ENCODE results near the gene RPL39. TPM values are rescaled to one million over a fixed set of nuclear protein-coding genes. Genes with fewer than 3 reads are reported as not detected.
"Not testable (repeated sequence)": the region's sequence is repeated elsewhere in the genome, so short reads cannot be mapped to it uniquely, and the experiment has no call there.

The RPL39 gene
- total RNA-seq, 1 donor from 2014 or later, result 513 TPM

- ATAC-seq (no peak), DNase-seq (ENCODE audit: low spot score) (no peak)
Observed at GRCh38 chrX:119763836-119764387, 27.5 kb downstream of the RPL39 start.

- DNase-seq (ENCODE audit: low spot score) (no peak), ATAC-seq (no peak)
Observed at GRCh38 chrX:119763181-119763580, 28.2 kb downstream of the RPL39 start.

GRCh38 chrX:119762718-119763117, 28.7 kb downstream of the RPL39 start:
- no peak for DNase-seq (ENCODE audit: low spot score)

GRCh38 chrX:119760026-119760877, 31.2 kb downstream of the RPL39 start:
- no peak for ATAC-seq
- no peak for DNase-seq (ENCODE audit: low spot score)

More at GRCh38 chrX:119762718-119763117, 28.7 kb downstream of the RPL39 start:
- ATAC-seq, result no peak

- no peak for DNase-seq (ENCODE audit: low spot score)
- no peak for ATAC-seq
Observed at GRCh38 chrX:119759248-119759766, 32.1 kb downstream of the RPL39 start.

- ATAC-seq, result peak; percentile 74
- no peak for DNase-seq (ENCODE audit: low spot score)
Observed at GRCh38 chrX:119758731-119759247, 32.6 kb downstream of the RPL39 start.

- DNase-seq (ENCODE audit: low spot score), result peak; percentile 46
- ATAC-seq, result peak; percentile 63
Observed at GRCh38 chrX:119757979-119758730, 33.3 kb downstream of the RPL39 start, which contains the start of gene SOWAHD. SOWAHD (plus strand) TSS chrX:119758588; CDS start chrX:119758668, 80 bp downstream.

GRCh38 chrX:119757646-119757978, 33.8 kb downstream of the RPL39 start:
- DNase-seq (ENCODE audit: low spot score) (no peak), ATAC-seq (no peak)

GRCh38 chrX:119756926-119757635, 34.3 kb downstream of the RPL39 start:
- DNase-seq (ENCODE audit: low spot score), result no peak
- ATAC-seq, result no peak

GRCh38 chrX:119755981-119756533, 35.4 kb downstream of the RPL39 start:
- no peak for DNase-seq (ENCODE audit: low spot score)
- ATAC-seq, result no peak

- peak; percentile 56 for ATAC-seq
- no peak for DNase-seq (ENCODE audit: low spot score)
Observed at GRCh38 chrX:119753639-119754257, 37.7 kb downstream of the RPL39 start.

GRCh38 chrX:119753001-119753400, 38.4 kb downstream of the RPL39 start:
- no peak for ATAC-seq

GRCh38 chrX:119750751-119751150, 40.7 kb downstream of the RPL39 start:
- not testable (repeated sequence) for ATAC-seq

More at GRCh38 chrX:119753001-119753400, 38.4 kb downstream of the RPL39 start:
- DNase-seq (ENCODE audit: low spot score), result no peak

GRCh38 chrX:119750131-119750530, 41.3 kb downstream of the RPL39 start:
- not testable (repeated sequence) for ATAC-seq; DNase-seq (ENCODE audit: low spot score)

More at GRCh38 chrX:119750751-119751150, 40.7 kb downstream of the RPL39 start:
- DNase-seq (ENCODE audit: low spot score), result not testable (repeated sequence)

GRCh38 chrX:119745283-119745848, 46.1 kb downstream of the RPL39 start:
- ATAC-seq (no peak), DNase-seq (ENCODE audit: low spot score) (no peak)

GRCh38 chrX:119738742-119739141, 52.7 kb downstream of the RPL39 start:
- ATAC-seq, result no peak
- no peak for DNase-seq (ENCODE audit: low spot score)

All from left lobe of liver (tissue), 2 donors.